Loucy (cell line): ENCODE data around the gene SELENOO.

ENCODE experiments used
- H2AFZ ChIP-seq: fragments of 200-600 bp; sonication (generic); 2 replicates; pipeline ENCODE4 v1.6.0; 2016; ENCODE audit warnings: antibody characterized with exemption, mild to moderate bottlenecking, low read length, moderate library complexity
- H3F3A ChIP-seq: fragments of 200-600 bp; 2 replicates; pipeline ENCODE4 v1.6.0; 2016; ENCODE audit warnings: antibody characterized with exemption, low read depth, mild to moderate bottlenecking
- H3K27me3 ChIP-seq: fragments of 200-600 bp; sonication (generic); 2 replicates; pipeline ENCODE4 v1.6.1; 2014; ENCODE audit warnings: low read length, mild to moderate bottlenecking; ENCODE audit not compliant: insufficient read depth, poor library complexity, severe bottlenecking
- H3K36me3 ChIP-seq: fragments of 200-600 bp; sonication (generic); 2 replicates; pipeline ENCODE4 v1.6.1; 2016; ENCODE audit warnings: low read length; ENCODE audit not compliant: insufficient read depth
- H3K4me1 ChIP-seq: fragments of 200-600 bp; sonication (generic); 2 replicates; pipeline ENCODE4 v1.5.1; 2014; ENCODE audit warnings: low read length, mild to moderate bottlenecking; ENCODE audit not compliant: insufficient read depth, poor library complexity, severe bottlenecking
- H3K4me2 ChIP-seq: fragments of 200-600 bp; sonication (generic); 2 replicates; pipeline ENCODE4 v1.6.0; 2014; ENCODE audit warnings: antibody characterized with exemption, low read length, low read depth, mild to moderate bottlenecking; ENCODE audit not compliant: poor library complexity, severe bottlenecking
- H3K4me3 ChIP-seq: fragments of 200-600 bp; sonication (generic); 2 replicates; pipeline ENCODE4 v1.5.1; 2014; ENCODE audit warnings: low read length, mild to moderate bottlenecking, mixed read lengths; ENCODE audit not compliant: poor library complexity, severe bottlenecking
- H3K79me2 ChIP-seq: fragments of 200-600 bp; sonication (generic); 2 replicates; pipeline ENCODE4 v1.6.1; 2014; ENCODE audit warnings: low read length; ENCODE audit not compliant: insufficient read depth
- H3K9ac ChIP-seq: fragments of 200-600 bp; sonication (generic); 2 replicates; pipeline ENCODE4 v1.6.0; 2014; ENCODE audit warnings: mild to moderate bottlenecking, low read depth, low read length, moderate library complexity; ENCODE audit not compliant: poor library complexity, severe bottlenecking
- H3K9me2 ChIP-seq: fragments of 200-600 bp; sonication (generic); replicated peaks from 2 replicates; pipeline ENCODE4 v1.6.1; 2016; ENCODE audit warnings: low read depth, low read length, mixed read lengths
- H3K9me3 ChIP-seq: fragments of 200-600 bp; sonication (generic); 2 replicates; pipeline ENCODE4 v1.6.1; 2014; ENCODE audit warnings: mild to moderate bottlenecking, antibody characterized with exemption, low read length, low read depth; ENCODE audit not compliant: insufficient read depth
- H4K20me1 ChIP-seq: fragments of 200-600 bp; sonication (generic); 2 replicates; pipeline ENCODE4 v1.6.0; 2014; ENCODE audit warnings: antibody characterized with exemption, low read length, mild to moderate bottlenecking; ENCODE audit not compliant: insufficient read depth, poor library complexity, severe bottlenecking
- CTCF ChIP-seq: fragments of 200-600 bp; sonication (generic); conservative IDR thresholded peaks from 2 replicates; pipeline ENCODE4 v1.5.1; 2014; ENCODE audit warnings: mild to moderate bottlenecking, antibody characterized with exemption, low read length
- EZH2phosphoT487 ChIP-seq: fragments of 200-600 bp; IDR thresholded peaks from 2 replicates; pipeline ENCODE4 v1.6.1; 2018; ENCODE audit warnings: antibody characterized with exemption, mild to moderate bottlenecking, moderate library complexity, borderline replicate concordance

Gene SELENOO

GRCh38 chr22:50229370-50229769 is 28.6 kb downstream of the SELENOO start:
- no peak overlapping the region for H3K4me2 ChIP-seq
- no peaks in the 10 kb centered on the region for H3K9me2 ChIP-seq
- peaks cover 5% of the 10 kb centered on the region; the same call in 1 of the 2 replicates for H3K79me2 ChIP-seq
- peaks cover 25% of the 10 kb centered on the region; the same call in 1 of the 2 replicates for H3K36me3 ChIP-seq
- no peak overlapping the region for H2AFZ ChIP-seq
- no peaks in the 10 kb centered on the region for H3K4me1 ChIP-seq
- no peaks in the 10 kb centered on the region for H3K9me3 ChIP-seq
- H3K27me3 ChIP-seq, result no peaks in the 10 kb centered on the region
- TF ChIP-seq EZH2phosphoT487 (no peak), CTCF (no peak)
- H3K9ac ChIP-seq, result no peak overlapping the region
- no peaks in the 10 kb centered on the region for H4K20me1 ChIP-seq
- no peak overlapping the region for H3K4me3 ChIP-seq
- no peaks in the 10 kb centered on the region for H3F3A ChIP-seq

- no peaks in the 10 kb centered on the region for H3K9me2 ChIP-seq
- no peak overlapping the region for H3K4me2 ChIP-seq
- H3K4me1 ChIP-seq, result no peaks in the 10 kb centered on the region
- H3K9me3 ChIP-seq, result no peaks in the 10 kb centered on the region
- no peaks in the 10 kb centered on the region for H3F3A ChIP-seq
- no peaks in the 10 kb centered on the region for H3K27me3 ChIP-seq
- H3K79me2 ChIP-seq, result peaks cover 22% of the 10 kb centered on the region; the same call in 1 of the 2 replicates
- no peak overlapping the region for H3K9ac ChIP-seq
- TF ChIP-seq CTCF (no peak), EZH2phosphoT487 (no peak)
- no peak overlapping the region for H2AFZ ChIP-seq
- H4K20me1 ChIP-seq, result no peaks in the 10 kb centered on the region
- H3K36me3 ChIP-seq, result peaks cover 9% of the 10 kb centered on the region; the same call in 1 of the 2 replicates
- H3K4me3 ChIP-seq, result no peak overlapping the region
These were observed 31.8 kb downstream of the SELENOO start for GRCh38 chr22:50232481-50233151.

- Histone ChIP-seq H3K4me2 (no peak overlapping the region), H3K9ac (no peak overlapping the region), H3K36me3 (peaks cover 9% of the 10 kb centered on the region; the same call in 1 of the 2 replicates), H4K20me1 (no peaks in the 10 kb centered on the region), H3K27me3 (no peaks in the 10 kb centered on the region), H3K79me2 (peaks cover 23% of the 10 kb centered on the region; the same call in 1 of the 2 replicates), H3K4me3 (no peak overlapping the region), H2AFZ (no peak overlapping the region), H3K9me2 (no peaks in the 10 kb centered on the region), H3K4me1 (no peaks in the 10 kb centered on the region), H3F3A (no peaks in the 10 kb centered on the region), H3K9me3 (no peaks in the 10 kb centered on the region)
- no peak for TF ChIP-seq CTCF
- TF ChIP-seq EZH2phosphoT487, result no peak
These were observed 32.4 kb downstream of the SELENOO start for GRCh38 chr22:50233223-50233622.
